Activated CD8-positive, alpha-beta T cell treated with anti-CD3 and anti-CD28 coated beads for 36 hours (primary cell): ENCODE data around the gene CST2. TPM values are rescaled to one million over a fixed set of nuclear protein-coding genes. Genes with fewer than 3 reads are reported as not detected.

Experiments
- ATAC-seq: fragments of 200-7000 bp; cut with Tn5 transposase; one replicate; pipeline ENCODE4 v1.10.0; 2021; ENCODE audit warnings: mild to moderate bottlenecking, moderate library complexity
- CTCF ChIA-PET: fragments of 350-600 bp; sonication (Branson Sonifier 250); formaldehyde crosslinking; loops from one replicate; lab custom pipeline; 2021; ENCODE audit warnings: antibody characterized with exemption; lab: Charles Lee
- POLR2A ChIA-PET: fragments of 350-600 bp; sonication (Branson Sonifier 250); formaldehyde crosslinking; loops from one replicate; lab custom pipeline; 2021; ENCODE audit warnings: antibody characterized with exemption; lab: Charles Lee
- DNase-seq: peaks from one replicate; pipeline ENCODE4 v3.0.0-alpha.2; 2020
- H3K27ac Mint-ChIP-seq: one replicate; pipeline ENCODE4 v1.8.0; 2021; ENCODE audit warnings: mild to moderate bottlenecking, mixed read lengths
- H3K27me3 Mint-ChIP-seq: one replicate; pipeline ENCODE4 v1.8.0; 2021; ENCODE audit warnings: mixed read lengths
- H3K36me3 Mint-ChIP-seq: one replicate; pipeline ENCODE4 v1.8.0; 2021; ENCODE audit warnings: low read depth, mixed read lengths
- H3K4me1 Mint-ChIP-seq: one replicate; pipeline ENCODE4 v1.8.0; 2021; ENCODE audit warnings: low read depth, mixed read lengths
- H3K4me3 Mint-ChIP-seq: one replicate; pipeline ENCODE4 v1.8.0; 2021; ENCODE audit warnings: mild to moderate bottlenecking, moderate library complexity, mixed read lengths
- H3K9me3 Mint-ChIP-seq: one replicate; pipeline ENCODE4 v1.8.0; 2021; ENCODE audit warnings: mixed read lengths
- intact Hi-C: fragments of 100-400 bp; cut with micrococcal nuclease; formaldehyde crosslinking; loops from one replicate; pipeline ENCODE4 v1.10.0; 2022
- total RNA-seq, 2 experiments: library from RNA; stranded (reverse); gene quantifications; one replicate each; pipeline ENCODE4 v1.2.3, GENCODE V29; 2021
- TF ChIP-seq, protein P1 (sequence below): fragments of 200-600 bp; IDR thresholded peaks from one replicate; pipeline ENCODE4 v1.8.0; 2022; ENCODE audit warnings: antibody characterized with exemption, mild to moderate bottlenecking

The CST2 gene
- total RNA-seq, 2 experiments from 2014 or later = not detected

DNA sequence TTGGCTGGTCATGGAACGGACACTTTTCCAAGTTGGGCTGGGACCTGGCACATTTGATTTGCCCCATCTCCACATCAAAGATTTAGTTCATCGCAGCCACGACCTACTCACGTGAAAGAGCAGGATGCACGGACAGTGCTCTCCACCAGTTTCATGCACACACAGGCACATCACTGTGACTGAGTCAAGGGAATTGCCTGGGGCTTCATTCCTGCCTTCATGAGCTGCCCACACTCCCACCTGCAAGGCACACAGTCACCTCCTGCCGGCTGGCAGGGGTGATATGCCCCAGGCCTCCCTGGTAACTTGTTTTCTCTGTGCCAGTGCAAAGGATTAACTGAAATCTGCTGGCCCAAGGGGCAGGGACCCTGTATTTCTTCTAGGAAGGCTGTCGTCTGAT is 52.4 kb downstream of the CST2 start:
- no peaks in the 10 kb centered on the region for H3K36me3 Mint-ChIP-seq
- intact Hi-C loops = no loop called here

More for the DNA sequence above, 52.4 kb downstream of the CST2 start:
- H3K4me1 Mint-ChIP-seq = no peaks in the 10 kb centered on the region
- no peak overlapping the region for H3K4me3 Mint-ChIP-seq
- no peak overlapping the region for H3K27ac Mint-ChIP-seq
- no peaks in the 10 kb centered on the region for H3K9me3 Mint-ChIP-seq
- POLR2A ChIA-PET = no interaction called here
- TF ChIP-seq, protein P1, sequence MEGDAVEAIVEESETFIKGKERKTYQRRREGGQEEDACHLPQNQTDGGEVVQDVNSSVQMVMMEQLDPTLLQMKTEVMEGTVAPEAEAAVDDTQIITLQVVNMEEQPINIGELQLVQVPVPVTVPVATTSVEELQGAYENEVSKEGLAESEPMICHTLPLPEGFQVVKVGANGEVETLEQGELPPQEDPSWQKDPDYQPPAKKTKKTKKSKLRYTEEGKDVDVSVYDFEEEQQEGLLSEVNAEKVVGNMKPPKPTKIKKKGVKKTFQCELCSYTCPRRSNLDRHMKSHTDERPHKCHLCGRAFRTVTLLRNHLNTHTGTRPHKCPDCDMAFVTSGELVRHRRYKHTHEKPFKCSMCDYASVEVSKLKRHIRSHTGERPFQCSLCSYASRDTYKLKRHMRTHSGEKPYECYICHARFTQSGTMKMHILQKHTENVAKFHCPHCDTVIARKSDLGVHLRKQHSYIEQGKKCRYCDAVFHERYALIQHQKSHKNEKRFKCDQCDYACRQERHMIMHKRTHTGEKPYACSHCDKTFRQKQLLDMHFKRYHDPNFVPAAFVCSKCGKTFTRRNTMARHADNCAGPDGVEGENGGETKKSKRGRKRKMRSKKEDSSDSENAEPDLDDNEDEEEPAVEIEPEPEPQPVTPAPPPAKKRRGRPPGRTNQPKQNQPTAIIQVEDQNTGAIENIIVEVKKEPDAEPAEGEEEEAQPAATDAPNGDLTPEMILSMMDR = no peak
- CTCF ChIA-PET = no interaction called here
- peaks cover 2% of the 10 kb centered on the region for H3K27me3 Mint-ChIP-seq
- ATAC-seq (no peak), DNase-seq (no peak)

Other genes with a start within 250 kb of the CST2 start
- gene CST9, start 220.8 kb downstream of the CST2 start, total RNA-seq = not detected
- gene CST3, start 188.8 kb downstream of the CST2 start, total RNA-seq = 1 to 10 TPM in 1 of 2 experiments, under 1 TPM in 1; 0.72 to 1.2 TPM
- not detected for gene CST4, start 137.7 kb downstream of the CST2 start, total RNA-seq
- gene CST1, start 75.8 kb downstream of the CST2 start, total RNA-seq = not detected
- not detected for gene CST5, start 53.0 kb upstream of the CST2 start, total RNA-seq
- not detected for gene GGTLC1, start 162.1 kb upstream of the CST2 start, total RNA-seq